NCI-H1105 treated with DMSO at 0.1 percent for 48 hours (cell line): ENCODE data around the gene RSPO1.

Experiments
- DNase-seq: peaks from one replicate; lab custom pipeline; 2025; lab: John Stamatoyannopoulos, UW

The RSPO1 gene

DNA sequence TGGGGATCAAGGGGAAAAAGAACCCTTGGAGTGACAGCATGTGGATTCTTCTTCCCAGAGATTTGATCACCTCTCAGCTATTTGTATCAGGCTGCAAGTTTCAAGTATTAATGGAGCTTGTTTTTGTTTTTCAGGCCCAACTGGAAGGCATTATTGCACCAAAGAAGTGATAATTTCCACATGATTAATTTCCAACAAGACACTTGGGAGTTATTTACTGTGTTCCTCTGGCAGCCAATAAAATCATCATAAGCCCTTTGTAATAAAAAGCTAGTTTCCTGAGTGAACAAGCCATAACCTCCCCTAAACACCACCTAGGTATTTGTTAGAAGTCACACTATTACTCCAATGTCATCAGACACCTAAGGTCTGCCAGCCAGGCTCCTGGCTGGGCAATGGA is 69.8 kb downstream of the RSPO1 start:
- no peak for DNase-seq

DNA sequence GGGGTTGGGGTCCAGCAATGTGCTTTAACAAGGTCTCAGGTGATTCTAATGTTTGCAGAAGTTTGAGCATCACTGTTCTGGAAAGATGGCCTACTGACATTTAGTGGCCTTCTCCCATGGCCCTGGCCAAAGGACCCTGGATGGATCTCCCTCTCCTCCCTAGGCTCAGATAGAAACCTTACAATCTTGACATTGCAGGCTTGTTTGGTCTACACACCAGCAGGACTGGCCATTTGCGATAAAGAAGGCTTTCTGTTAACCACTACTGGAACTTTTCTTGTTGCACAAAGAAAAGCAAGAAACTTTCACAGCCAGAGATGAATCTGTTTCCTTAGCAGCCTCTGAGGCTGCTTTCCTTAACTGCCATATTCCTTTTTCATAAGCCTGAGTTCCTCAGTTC is 71.7 kb downstream of the RSPO1 start:
- DNase-seq: no peak
